SH-SY5Y (cell line): ENCODE data around the gene POU6F2.

Experiments
- GATA2 ChIP-seq: IDR thresholded peaks from 2 replicates; pipeline ENCODE4 v1.6.1; 2011; ENCODE audit warnings: mild to moderate bottlenecking, low read depth, low read length
- GATA3 ChIP-seq: IDR thresholded peaks from 2 replicates; pipeline ENCODE4 v1.6.1; 2011; ENCODE audit warnings: low read depth, mild to moderate bottlenecking, low read length, moderate library complexity

- TF ChIP-seq GATA3 (no peak), GATA2 (no peak)
Observed at GRCh38 chr7:39212876-39213275, 235.2 kb downstream of the POU6F2 start.
